Panc1 (cell line): Measurements from ENCODE around the gene WFIKKN1. TPM values are rescaled to one million over a fixed set of nuclear protein-coding genes. Genes with fewer than 3 reads are reported as not detected.

Source experiments
- ATAC-seq: fragments of 200-7000 bp; cut with Tn5 transposase; 2 replicates; pipeline ENCODE4 v1.9.1; 2020; ENCODE audit warnings: mild to moderate bottlenecking, moderate library complexity
- BruUV-seq: library from RNA; stranded (reverse); fragments of 400-500 nt; replicated peaks from 2 replicates; lab custom pipeline; 2021; lab: Mats Ljungman, UMichigan
- CTCF ChIA-PET: fragments of 300-600 bp; sonication (Branson Sonifier 250); formaldehyde crosslinking; loops from one replicate; lab custom pipeline; 2022; ENCODE audit warnings: antibody characterized with exemption; lab: Charles Lee
- POLR2A ChIA-PET: fragments of 300-600 bp; sonication (Branson Sonifier 250); formaldehyde crosslinking; loops from one replicate; lab custom pipeline; 2022; ENCODE audit warnings: antibody characterized with exemption; lab: Charles Lee
- DNase-seq: peaks from one replicate; pipeline ENCODE4 v3.0.0-alpha.2; 2010; ENCODE audit warnings: low read depth, low spot score
- H3K27ac ChIP-seq: 2 replicates; pipeline ENCODE4 v1.5.1; 2011; ENCODE audit warnings: mild to moderate bottlenecking, low read length, inconsistent platforms
- H3K27me3 ChIP-seq: fragments of 200-500 bp; sonication (Bioruptor generic); 2 replicates; pipeline ENCODE4 v1.6.0; 2014; ENCODE audit warnings: low read length, inconsistent platforms; ENCODE audit not compliant: control insufficient read depth, insufficient read depth
- H3K36me3 ChIP-seq: fragments of 200-500 bp; sonication (Bioruptor generic); 2 replicates; pipeline ENCODE4 v1.5.1; 2014; ENCODE audit warnings: inconsistent platforms, mild to moderate bottlenecking, low read length, moderate library complexity; ENCODE audit not compliant: control insufficient read depth, insufficient read depth
- H3K4me1 ChIP-seq: 2 replicates; pipeline ENCODE4 v1.5.1; 2011; ENCODE audit warnings: inconsistent platforms, mild to moderate bottlenecking, low read length, moderate library complexity; ENCODE audit not compliant: control insufficient read depth, insufficient read depth
- H3K4me3 ChIP-seq, 2 experiments: 2 replicates each; pipeline ENCODE4 v1.5.1; 2011 to 2012; ENCODE audit warnings: low read depth in 2 of 2, low read length in 2 of 2, mild to moderate bottlenecking in 2 of 2, inconsistent platforms in 1 of 2, moderate library complexity in 1 of 2
- H3K9me3 ChIP-seq: fragments of 200-500 bp; sonication (Bioruptor generic); 2 replicates; pipeline ENCODE4 v1.5.1; 2014; ENCODE audit warnings: low read depth, mild to moderate bottlenecking, inconsistent platforms, low read length, moderate library complexity; ENCODE audit not compliant: control insufficient read depth, insufficient read depth
- POLR2AphosphoS5 ChIP-seq: IDR thresholded peaks from 2 replicates; pipeline ENCODE4 v1.6.1; 2012; ENCODE audit warnings: mild to moderate bottlenecking, low read depth, low read length, moderate library complexity
- SIN3A ChIP-seq: IDR thresholded peaks from 2 replicates; pipeline ENCODE4 v1.6.1; 2012; ENCODE audit warnings: low read depth, mild to moderate bottlenecking, low read length, moderate library complexity, borderline replicate concordance; ENCODE audit not compliant: insufficient read depth
- TCF7L2 ChIP-seq: IDR thresholded peaks from 2 replicates; pipeline ENCODE4 v1.6.1; 2011; ENCODE audit warnings: mild to moderate bottlenecking, low read depth, low read length, inconsistent platforms
- in situ Hi-C: cut with HindIII; loops from 2 replicates; pipeline ENCODE4 v1.10.0; 2016; ENCODE audit warnings: low sequenced_read_pairs, low pct_unique_long_range_greater_than_20kb
- intact Hi-C: fragments of 100-400 bp; cut with micrococcal nuclease; formaldehyde crosslinking; loops from one replicate; pipeline ENCODE4 v1.10.0; 2022; ENCODE audit not compliant: unreplicated experiment
- total RNA-seq: library from RNA; stranded (reverse); gene quantifications from one replicate; pipeline ENCODE4 v1.2.1, GENCODE V29; 2021; ENCODE audit not compliant: unreplicated experiment
- TF ChIP-seq, protein P1 (sequence below), 2 experiments: IDR thresholded peaks; 2 replicates each; pipeline ENCODE4 v1.6.1; 2011 to 2012; ENCODE audit warnings: low read depth in 2 of 2, control low read depth in 1 of 2, low read length in 1 of 2, mild to moderate bottlenecking in 1 of 2, moderate library complexity in 1 of 2; ENCODE audit not compliant: insufficient read depth in 1 of 2
- TF ChIP-seq, protein P2 (sequence below): fragments of 450-650 bp; IDR thresholded peaks from 2 replicates; pipeline ENCODE4 v1.5.1; 2017; ENCODE audit warnings: mild to moderate bottlenecking

Gene WFIKKN1
- total RNA-seq, 1 experiment from 2014 or later = 2.0 TPM

DNA sequence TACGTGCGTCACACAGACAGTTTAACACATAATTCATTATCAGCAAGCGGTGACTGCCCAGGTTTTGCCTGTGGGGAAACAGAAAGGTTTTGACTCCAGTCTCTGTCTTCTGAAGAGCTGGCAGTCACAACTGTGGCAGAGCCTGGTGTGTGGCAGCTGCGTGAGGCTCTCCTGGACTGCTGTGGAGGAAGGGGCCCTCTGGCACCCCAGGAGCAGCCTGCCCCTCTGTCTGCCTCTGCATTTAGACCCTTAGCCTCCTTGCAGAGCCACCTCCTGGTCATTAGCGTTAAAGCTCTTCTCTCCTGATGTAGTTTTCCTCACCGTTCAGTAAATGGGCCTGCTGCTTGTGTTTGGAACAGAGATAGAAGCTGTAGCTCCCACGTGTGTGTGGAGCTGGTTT lies 30.0 kb upstream of the WFIKKN1 start:
- Histone ChIP-seq H3K9me3 (no peaks in the 10 kb centered on the region), H3K4me1 (no peaks in the 10 kb centered on the region), H3K27ac (no peak overlapping the region), H3K4me3 (no peak overlapping the region), H3K27me3 (no peaks in the 10 kb centered on the region), H3K36me3 (no peaks in the 10 kb centered on the region)
- ATAC-seq (peak; percentile 86), DNase-seq (no peak)
- intact Hi-C loops = no loop called here
- TF ChIP-seq, protein P1, sequence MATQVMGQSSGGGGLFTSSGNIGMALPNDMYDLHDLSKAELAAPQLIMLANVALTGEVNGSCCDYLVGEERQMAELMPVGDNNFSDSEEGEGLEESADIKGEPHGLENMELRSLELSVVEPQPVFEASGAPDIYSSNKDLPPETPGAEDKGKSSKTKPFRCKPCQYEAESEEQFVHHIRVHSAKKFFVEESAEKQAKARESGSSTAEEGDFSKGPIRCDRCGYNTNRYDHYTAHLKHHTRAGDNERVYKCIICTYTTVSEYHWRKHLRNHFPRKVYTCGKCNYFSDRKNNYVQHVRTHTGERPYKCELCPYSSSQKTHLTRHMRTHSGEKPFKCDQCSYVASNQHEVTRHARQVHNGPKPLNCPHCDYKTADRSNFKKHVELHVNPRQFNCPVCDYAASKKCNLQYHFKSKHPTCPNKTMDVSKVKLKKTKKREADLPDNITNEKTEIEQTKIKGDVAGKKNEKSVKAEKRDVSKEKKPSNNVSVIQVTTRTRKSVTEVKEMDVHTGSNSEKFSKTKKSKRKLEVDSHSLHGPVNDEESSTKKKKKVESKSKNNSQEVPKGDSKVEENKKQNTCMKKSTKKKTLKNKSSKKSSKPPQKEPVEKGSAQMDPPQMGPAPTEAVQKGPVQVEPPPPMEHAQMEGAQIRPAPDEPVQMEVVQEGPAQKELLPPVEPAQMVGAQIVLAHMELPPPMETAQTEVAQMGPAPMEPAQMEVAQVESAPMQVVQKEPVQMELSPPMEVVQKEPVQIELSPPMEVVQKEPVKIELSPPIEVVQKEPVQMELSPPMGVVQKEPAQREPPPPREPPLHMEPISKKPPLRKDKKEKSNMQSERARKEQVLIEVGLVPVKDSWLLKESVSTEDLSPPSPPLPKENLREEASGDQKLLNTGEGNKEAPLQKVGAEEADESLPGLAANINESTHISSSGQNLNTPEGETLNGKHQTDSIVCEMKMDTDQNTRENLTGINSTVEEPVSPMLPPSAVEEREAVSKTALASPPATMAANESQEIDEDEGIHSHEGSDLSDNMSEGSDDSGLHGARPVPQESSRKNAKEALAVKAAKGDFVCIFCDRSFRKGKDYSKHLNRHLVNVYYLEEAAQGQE (IDR thresholded peaks at IDR 0.05; ENCODE audit: insufficient read depth in 1 of 2, low read depth in 2 of 2, low read length in 1 of 2) = no peak
- TF ChIP-seq, protein P2, sequence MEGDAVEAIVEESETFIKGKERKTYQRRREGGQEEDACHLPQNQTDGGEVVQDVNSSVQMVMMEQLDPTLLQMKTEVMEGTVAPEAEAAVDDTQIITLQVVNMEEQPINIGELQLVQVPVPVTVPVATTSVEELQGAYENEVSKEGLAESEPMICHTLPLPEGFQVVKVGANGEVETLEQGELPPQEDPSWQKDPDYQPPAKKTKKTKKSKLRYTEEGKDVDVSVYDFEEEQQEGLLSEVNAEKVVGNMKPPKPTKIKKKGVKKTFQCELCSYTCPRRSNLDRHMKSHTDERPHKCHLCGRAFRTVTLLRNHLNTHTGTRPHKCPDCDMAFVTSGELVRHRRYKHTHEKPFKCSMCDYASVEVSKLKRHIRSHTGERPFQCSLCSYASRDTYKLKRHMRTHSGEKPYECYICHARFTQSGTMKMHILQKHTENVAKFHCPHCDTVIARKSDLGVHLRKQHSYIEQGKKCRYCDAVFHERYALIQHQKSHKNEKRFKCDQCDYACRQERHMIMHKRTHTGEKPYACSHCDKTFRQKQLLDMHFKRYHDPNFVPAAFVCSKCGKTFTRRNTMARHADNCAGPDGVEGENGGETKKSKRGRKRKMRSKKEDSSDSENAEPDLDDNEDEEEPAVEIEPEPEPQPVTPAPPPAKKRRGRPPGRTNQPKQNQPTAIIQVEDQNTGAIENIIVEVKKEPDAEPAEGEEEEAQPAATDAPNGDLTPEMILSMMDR = no peak; the same call in 1 of the 2 replicates
- TF ChIP-seq SIN3A (no peak), TCF7L2 (no peak), POLR2AphosphoS5 (no peak)
- in situ Hi-C loops = no loop called here
- no TSS peak for BruUV-seq
- ChIA-PET POLR2A (no interaction called here), CTCF (interaction anchor here (0.8 kb wide), 1 partner anchor 36 kb away, joined by 4 read pairs; the partner anchor contains the start of gene METTL26)

DNA sequence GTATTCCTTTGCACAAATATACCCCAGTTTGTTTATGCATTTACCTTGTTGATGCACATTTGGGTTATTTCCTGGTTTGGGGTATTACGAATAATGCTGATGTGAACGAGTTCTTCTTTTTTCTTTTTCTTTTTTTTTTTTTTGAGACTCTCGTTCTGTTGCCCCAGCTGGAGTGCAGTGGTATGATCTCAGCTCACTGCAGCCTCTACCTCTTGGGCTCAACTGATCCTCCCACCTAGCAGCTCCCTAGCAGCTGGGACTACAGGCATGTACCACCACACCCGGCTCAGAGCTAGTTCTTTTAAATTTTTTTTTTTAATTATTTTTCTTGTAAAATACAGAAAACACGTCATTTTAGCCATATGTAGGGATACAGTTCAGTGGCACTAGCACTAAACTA lies 26.9 kb upstream of the WFIKKN1 start:
- ChIA-PET POLR2A (interaction anchor here (0.6 kb wide), 1 partner anchor 90 kb away, joined by 3 read pairs; no protein-coding TSS in a partner anchor), CTCF (no interaction called here)
- ATAC-seq (no peak), DNase-seq (no peak)
- no peaks in the 10 kb centered on the region for H3K36me3 ChIP-seq
- no TSS peak for BruUV-seq
- no peaks in the 10 kb centered on the region for H3K9me3 ChIP-seq
- no peak overlapping the region for H3K27ac ChIP-seq
- H3K4me3 ChIP-seq = no peak overlapping the region
- no peak for TF ChIP-seq SIN3A
- no peak for TF ChIP-seq POLR2AphosphoS5
- TF ChIP-seq, protein P2 = no peak
- TF ChIP-seq, protein P1 (IDR thresholded peaks at IDR 0.05; ENCODE audit: insufficient read depth in 1 of 2, low read depth in 2 of 2, low read length in 1 of 2) = no peak
- no peak for TF ChIP-seq TCF7L2
- no peaks in the 10 kb centered on the region for H3K27me3 ChIP-seq
- intact Hi-C loops (no loop called here), in situ Hi-C loops (no loop called here)
- H3K4me1 ChIP-seq = no peaks in the 10 kb centered on the region
